GM23338 (cell line): Measurements from ENCODE around the gene FRMPD1. TPM values are rescaled to one million over a fixed set of nuclear protein-coding genes. Genes with fewer than 3 reads are reported as not detected.

Experiments
- ATAC-seq: fragments of 200-7000 bp; cut with Tn5 transposase; 3 replicates; pipeline ENCODE4 v1.9.1; 2020
- DNase-seq: peaks from one replicate; pipeline ENCODE4 v3.0.0-alpha.2; 2015; ENCODE audit warnings: low spot score
- H2AFZ ChIP-seq: fragments of 200-600 bp; sonication (generic); 2 replicates; pipeline ENCODE4 v1.8.0; 2016; ENCODE audit warnings: antibody characterized with exemption, mild to moderate bottlenecking, moderate library complexity
- H3F3A ChIP-seq: fragments of 200-600 bp; sonication (generic); replicated peaks from 2 replicates; pipeline ENCODE4 v1.8.0; 2017; ENCODE audit warnings: antibody characterized with exemption, mixed run types, low read depth
- H3K27ac ChIP-seq: fragments of 200-600 bp; sonication (generic); 2 replicates; pipeline ENCODE4 v1.6.1; 2016; ENCODE audit warnings: low read depth
- H3K27me3 ChIP-seq: fragments of 200-600 bp; sonication (generic); 2 replicates; pipeline ENCODE4 v1.8.0; 2016; ENCODE audit warnings: mild to moderate bottlenecking, mixed run types, moderate library complexity; ENCODE audit not compliant: insufficient read depth
- H3K36me3 ChIP-seq: fragments of 200-600 bp; sonication (generic); 2 replicates; pipeline ENCODE4 v1.8.0; 2016; ENCODE audit warnings: mild to moderate bottlenecking; ENCODE audit not compliant: insufficient read depth
- H3K4me1 ChIP-seq: fragments of 200-600 bp; sonication (generic); 2 replicates; pipeline ENCODE4 v1.8.0; 2016; ENCODE audit warnings: mild to moderate bottlenecking, moderate library complexity; ENCODE audit not compliant: insufficient read depth
- H3K4me2 ChIP-seq: fragments of 200-600 bp; sonication (generic); 2 replicates; pipeline ENCODE4 v1.7.1; 2017; ENCODE audit warnings: mixed run types
- H3K4me3 ChIP-seq: fragments of 200-600 bp; sonication (generic); 2 replicates; pipeline ENCODE4 v1.6.1; 2016; ENCODE audit warnings: mixed run types
- H3K79me2 ChIP-seq: fragments of 200-600 bp; sonication (generic); replicated peaks from 2 replicates; pipeline ENCODE4 v1.8.0; 2017; ENCODE audit warnings: mild to moderate bottlenecking; ENCODE audit not compliant: insufficient read depth
- H3K9me2 ChIP-seq: fragments of 200-600 bp; sonication (generic); 2 replicates; pipeline ENCODE4 v1.8.0; 2017; ENCODE audit not compliant: insufficient read depth
- H4K20me1 ChIP-seq: fragments of 200-600 bp; sonication (generic); replicated peaks from 2 replicates; pipeline ENCODE4 v1.8.0; 2017; ENCODE audit warnings: mild to moderate bottlenecking; ENCODE audit not compliant: insufficient read depth
- H3K27ac Mint-ChIP-seq: 2 replicates; pipeline ENCODE4 v1.8.0; 2020; ENCODE audit warnings: inconsistent platforms, mild to moderate bottlenecking, moderate library complexity, mixed read lengths
- H3K27me3 Mint-ChIP-seq: 3 replicates; pipeline ENCODE4 v1.8.0; 2022; ENCODE audit warnings: low read depth, mild to moderate bottlenecking, moderate library complexity, mixed read lengths, inconsistent platforms; ENCODE audit not compliant: insufficient read depth, poor library complexity
- H3K36me3 Mint-ChIP-seq: 3 replicates; pipeline ENCODE4 v1.8.0; 2021; ENCODE audit warnings: low read depth, mild to moderate bottlenecking, inconsistent platforms, moderate library complexity, mixed read lengths
- H3K4me1 Mint-ChIP-seq: 3 replicates; pipeline ENCODE4 v1.8.0; 2020; ENCODE audit warnings: mild to moderate bottlenecking, inconsistent platforms, mixed read lengths
- H3K4me3 Mint-ChIP-seq: 3 replicates; pipeline ENCODE4 v1.8.0; 2021; ENCODE audit warnings: moderate library complexity, mild to moderate bottlenecking, inconsistent platforms, mixed read lengths
- H3K9me3 Mint-ChIP-seq: 3 replicates; pipeline ENCODE4 v1.8.0; 2020; ENCODE audit warnings: moderate library complexity, mild to moderate bottlenecking, inconsistent platforms, mixed read lengths
- ETS1 ChIP-seq: IDR thresholded peaks from 2 replicates; pipeline ENCODE4 v1.6.1; 2016; ENCODE audit warnings: antibody characterized with exemption
- EZH2phosphoT487 ChIP-seq: fragments of 200-600 bp; sonication (generic); IDR thresholded peaks from one replicate; pipeline ENCODE4 v1.8.1; 2018; ENCODE audit warnings: antibody characterized with exemption; ENCODE audit not compliant: unreplicated experiment
- JUNB ChIP-seq: IDR thresholded peaks from one replicate; pipeline ENCODE4 v1.6.1; 2016; ENCODE audit warnings: antibody characterized with exemption; ENCODE audit not compliant: unreplicated experiment
- NANOG ChIP-seq: IDR thresholded peaks from 2 replicates; pipeline ENCODE4 v1.6.1; 2016; ENCODE audit warnings: antibody characterized with exemption, borderline replicate concordance
- POLR2AphosphoS5 ChIP-seq: IDR thresholded peaks from 2 replicates; pipeline ENCODE4 v1.6.1; 2016; ENCODE audit warnings: antibody characterized with exemption, low read depth
- REST ChIP-seq: IDR thresholded peaks from one replicate; pipeline ENCODE4 v1.6.1; 2018; ENCODE audit warnings: antibody characterized with exemption; ENCODE audit not compliant: unreplicated experiment
- ZNF331 ChIP-seq: fragments of 250-450 bp; sonication (Bioruptor Pico); IDR thresholded peaks from 2 replicates; pipeline ENCODE4 v1.5.0; 2020; ENCODE audit warnings: low read depth, mild to moderate bottlenecking, moderate library complexity
- ZNF462 ChIP-seq: fragments of 250-450 bp; sonication (Bioruptor Pico); IDR thresholded peaks from 2 replicates; pipeline ENCODE4 v1.5.0; 2020; ENCODE audit warnings: mild to moderate bottlenecking, moderate library complexity
- polyA plus RNA-seq: library from polyadenylated mRNA; unstranded; fragments of >200 nt; fragmentation: Nextera tagmentation; extraction: Ambion mirVana; gene quantifications from 2 replicates; pipeline ENCODE4 v1.2.1, GENCODE V29; 2016
- total RNA-seq: library from RNA; depleted of rRNA; stranded (reverse); fragments of >200 nt; shearing (Covaris generic); gene quantifications from 2 replicates; pipeline ENCODE4 v1.2.3, GENCODE V29; 2014

The FRMPD1 gene
- total and polyA plus RNA-seq, 2 experiments from 2014 or later: 0.23 to 0.63 TPM

GRCh38 chr9:37760416-37761161, 109.8 kb downstream of the FRMPD1 start:
- Histone ChIP-seq H3K79me2 (no peaks in the 10 kb centered on the region), H3K4me2 (no peak overlapping the region), H3K27ac (no peak overlapping the region), H3K27me3 (no peaks in the 10 kb centered on the region), H4K20me1 (peaks cover 1% of the 10 kb centered on the region), H3F3A (no peaks in the 10 kb centered on the region), H3K36me3 (no peaks in the 10 kb centered on the region), H3K4me1 (no peaks in the 10 kb centered on the region), H3K4me3 (no peak overlapping the region), H3K9me2 (no peaks in the 10 kb centered on the region), H2AFZ (no peak overlapping the region)
- Mint-ChIP-seq H3K4me1 (no peaks in the 10 kb centered on the region), H3K27ac (no peak overlapping the region), H3K9me3 (0 out of 3 replicates have a peak, but pooled peaks cover 3% of the 10 kb centered on the region), H3K27me3 (no peaks in the 10 kb centered on the region), H3K4me3 (no peak overlapping the region), H3K36me3 (peaks cover 10% of the 10 kb centered on the region; the same call in 2 of the 3 replicates)
- DNase-seq: no peak
- no peak for TF ChIP-seq NANOG
- TF ChIP-seq JUNB: no peak
- TF ChIP-seq EZH2phosphoT487: no peak
- no peak for TF ChIP-seq ETS1
- TF ChIP-seq REST: no peak
- ATAC-seq: no peak

- Histone ChIP-seq H2AFZ (no peak overlapping the region), H3F3A (no peaks in the 10 kb centered on the region), H3K4me2 (no peak overlapping the region), H3K27ac (no peak overlapping the region), H4K20me1 (no peaks in the 10 kb centered on the region; the same call in none of the 2 replicates), H3K79me2 (no peaks in the 10 kb centered on the region), H3K27me3 (no peaks in the 10 kb centered on the region), H3K36me3 (no peaks in the 10 kb centered on the region), H3K4me3 (no peak overlapping the region), H3K9me2 (no peaks in the 10 kb centered on the region), H3K4me1 (no peaks in the 10 kb centered on the region)
- Mint-ChIP-seq H3K27me3 (no peaks in the 10 kb centered on the region), H3K4me3 (no peak overlapping the region), H3K36me3 (peaks cover 13% of the 10 kb centered on the region; the same call in 2 of the 3 replicates), H3K4me1 (no peaks in the 10 kb centered on the region), H3K27ac (peak overlapping the region; percentile 61), H3K9me3 (0 out of 3 replicates have a peak, but pooled peaks cover 3% of the 10 kb centered on the region)
- no peak for DNase-seq
- ATAC-seq: no peak
- no peak for TF ChIP-seq ZNF331
- TF ChIP-seq POLR2AphosphoS5: no peak
- TF ChIP-seq ZNF462 (CRISPR knock-in tag): no peak
Observed at GRCh38 chr9:37761511-37761910, 110.8 kb downstream of the FRMPD1 start.
